NCI-H2196 (cell line): ENCODE measurements around the gene VKORC1.

Experiments used
- DNase-seq: peaks from one replicate; lab custom pipeline; 2025; ENCODE audit not compliant: unreplicated experiment; lab: John Stamatoyannopoulos, UW

Gene VKORC1

DNA sequence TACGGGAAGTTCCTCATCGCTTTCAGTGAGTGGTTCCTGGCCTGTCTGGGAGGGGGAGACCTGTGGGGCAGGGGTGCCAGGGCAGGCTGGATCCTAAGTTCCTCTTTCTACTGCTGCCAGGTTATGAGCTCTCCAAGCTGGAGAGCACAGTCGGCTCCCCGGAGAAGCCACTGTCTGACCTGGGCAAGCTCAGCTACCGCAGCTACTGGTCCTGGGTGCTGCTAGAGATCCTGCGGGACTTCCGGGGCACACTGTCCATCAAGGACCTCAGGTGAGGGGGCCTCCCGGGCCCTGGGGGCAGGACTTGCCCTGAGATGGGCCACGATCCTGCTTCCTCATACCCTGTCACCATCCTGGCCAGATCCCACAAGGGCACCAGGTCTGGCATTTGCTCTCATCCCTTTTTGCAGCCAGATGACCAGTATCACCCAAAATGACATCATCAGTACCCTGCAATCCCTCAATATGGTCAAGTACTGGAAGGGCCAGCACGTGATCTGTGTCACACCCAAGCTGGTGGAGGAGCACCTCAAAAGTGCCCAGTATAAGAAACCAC, 35.8 kb upstream of the VKORC1 start:
- peak; percentile 28 for DNase-seq

DNA sequence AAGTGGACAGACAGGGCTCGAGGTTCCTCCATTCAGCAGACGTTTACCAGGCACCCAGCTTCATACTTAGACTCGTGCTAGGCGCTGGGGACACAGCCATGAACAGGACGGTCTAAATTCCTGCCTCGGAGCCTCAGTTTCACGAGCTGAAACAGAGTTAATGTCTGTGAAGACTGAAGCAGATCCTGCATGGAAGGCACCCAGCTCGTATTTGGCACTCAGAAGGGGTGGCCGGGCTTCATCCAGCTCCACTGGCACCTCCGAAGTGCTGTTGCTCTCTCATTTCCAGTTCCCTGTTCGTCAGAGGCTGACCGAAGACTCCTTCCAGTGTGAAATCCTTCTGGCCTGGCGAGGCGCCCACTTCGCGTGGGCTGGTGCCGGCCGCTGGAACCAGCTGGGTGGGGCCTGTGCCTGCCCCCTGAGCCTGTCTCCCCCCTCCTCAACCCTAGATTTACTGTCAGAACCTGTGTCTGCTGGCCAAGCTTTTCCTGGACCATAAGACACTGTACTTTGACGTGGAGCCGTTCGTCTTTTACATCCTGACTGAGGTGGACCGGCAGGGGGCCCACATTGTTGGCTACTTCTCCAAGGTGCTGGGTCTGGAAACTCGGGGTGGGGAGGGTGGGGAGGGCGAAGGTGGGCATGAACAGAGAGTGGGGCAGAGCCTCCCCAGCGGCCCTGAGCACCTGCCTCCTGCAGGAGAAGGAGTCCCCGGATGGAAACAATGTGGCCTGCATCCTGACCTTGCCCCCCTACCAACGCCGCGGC, 35.2 kb upstream of the VKORC1 start:
- no peak for DNase-seq

DNA sequence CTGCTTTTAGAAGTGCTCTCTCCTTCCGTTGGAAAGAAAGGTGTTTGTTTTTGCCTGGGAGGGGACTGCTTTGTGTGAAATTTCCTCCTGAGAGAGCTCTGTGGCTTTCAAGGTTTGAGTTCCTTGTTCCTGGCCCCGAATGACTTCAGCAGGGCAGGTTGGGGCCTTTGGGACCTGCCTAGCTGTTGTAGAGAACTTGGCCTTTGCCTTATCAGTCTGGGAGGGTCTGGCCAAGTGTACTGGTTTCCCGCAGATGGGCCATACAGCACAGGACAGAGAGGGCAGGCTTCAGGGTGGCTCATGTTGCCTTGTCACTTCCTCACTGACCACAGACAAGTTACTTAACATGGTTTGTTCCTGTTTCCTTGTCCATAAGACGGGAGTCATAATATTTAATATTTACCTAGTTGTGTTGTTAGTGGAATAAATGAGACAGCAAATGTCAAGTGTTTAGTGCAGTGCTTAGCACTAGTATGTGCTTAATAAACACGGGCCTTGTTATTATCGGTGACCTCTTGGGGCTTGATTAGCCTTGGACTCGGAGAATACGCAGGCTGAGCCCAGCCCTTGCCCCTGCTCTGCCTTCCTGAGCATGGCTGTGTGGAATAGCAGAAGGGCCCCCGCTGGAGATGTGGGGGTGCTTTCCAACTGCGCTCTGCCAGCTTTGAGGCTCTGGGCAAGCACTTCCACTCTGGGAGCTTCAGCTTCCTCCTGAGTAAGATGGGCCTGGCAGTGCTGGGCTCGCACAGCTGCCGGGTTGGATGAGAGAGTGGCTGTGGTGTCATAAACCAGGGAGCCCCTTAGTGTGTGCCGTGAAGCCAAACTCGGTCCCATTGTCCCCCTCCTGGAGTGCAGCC, 34.3 kb upstream of the VKORC1 start:
- DNase-seq, result no peak

- DNase-seq, result peak; percentile 13
Observed at GRCh38 chr16:31127182-31127581, 32.6 kb upstream of the VKORC1 start.

DNA sequence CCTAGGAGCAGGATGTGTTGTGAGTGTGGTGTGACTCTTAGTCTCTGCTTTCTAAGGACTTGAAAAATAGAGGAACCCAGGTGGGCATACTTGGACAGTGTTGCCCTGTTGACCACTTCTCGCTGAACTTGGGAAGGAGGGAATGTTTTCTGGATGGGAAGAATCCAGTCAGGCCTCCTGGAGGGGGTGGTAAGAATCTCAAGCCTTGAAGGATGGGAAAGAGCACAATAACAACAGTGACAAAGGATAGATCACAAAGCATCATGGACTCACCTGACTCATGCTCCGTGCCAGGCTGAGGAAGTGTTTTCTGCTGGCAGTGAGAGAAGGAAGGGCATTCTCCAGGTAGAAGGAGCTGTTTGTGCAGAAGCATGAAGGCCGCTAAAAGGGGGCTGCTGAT, 31.2 kb upstream of the VKORC1 start:
- no peak for DNase-seq

DNA sequence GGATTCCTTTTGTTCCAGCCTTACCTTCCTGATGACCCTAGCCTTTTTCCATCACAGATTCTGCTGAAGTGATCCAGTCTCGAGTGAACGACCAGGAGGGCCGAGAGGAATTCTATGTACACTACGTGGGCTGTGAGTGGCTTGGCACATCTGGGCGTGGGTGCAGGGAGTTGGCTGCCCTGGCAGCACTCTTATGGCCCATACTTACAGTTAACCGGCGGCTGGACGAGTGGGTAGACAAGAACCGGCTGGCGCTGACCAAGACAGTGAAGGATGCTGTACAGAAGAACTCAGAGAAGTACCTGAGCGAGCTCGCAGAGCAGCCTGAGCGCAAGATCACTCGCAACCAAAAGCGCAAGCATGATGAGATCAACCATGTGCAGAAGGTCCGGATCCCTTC, 25.5 kb upstream of the VKORC1 start:
- no peak for DNase-seq

DNA sequence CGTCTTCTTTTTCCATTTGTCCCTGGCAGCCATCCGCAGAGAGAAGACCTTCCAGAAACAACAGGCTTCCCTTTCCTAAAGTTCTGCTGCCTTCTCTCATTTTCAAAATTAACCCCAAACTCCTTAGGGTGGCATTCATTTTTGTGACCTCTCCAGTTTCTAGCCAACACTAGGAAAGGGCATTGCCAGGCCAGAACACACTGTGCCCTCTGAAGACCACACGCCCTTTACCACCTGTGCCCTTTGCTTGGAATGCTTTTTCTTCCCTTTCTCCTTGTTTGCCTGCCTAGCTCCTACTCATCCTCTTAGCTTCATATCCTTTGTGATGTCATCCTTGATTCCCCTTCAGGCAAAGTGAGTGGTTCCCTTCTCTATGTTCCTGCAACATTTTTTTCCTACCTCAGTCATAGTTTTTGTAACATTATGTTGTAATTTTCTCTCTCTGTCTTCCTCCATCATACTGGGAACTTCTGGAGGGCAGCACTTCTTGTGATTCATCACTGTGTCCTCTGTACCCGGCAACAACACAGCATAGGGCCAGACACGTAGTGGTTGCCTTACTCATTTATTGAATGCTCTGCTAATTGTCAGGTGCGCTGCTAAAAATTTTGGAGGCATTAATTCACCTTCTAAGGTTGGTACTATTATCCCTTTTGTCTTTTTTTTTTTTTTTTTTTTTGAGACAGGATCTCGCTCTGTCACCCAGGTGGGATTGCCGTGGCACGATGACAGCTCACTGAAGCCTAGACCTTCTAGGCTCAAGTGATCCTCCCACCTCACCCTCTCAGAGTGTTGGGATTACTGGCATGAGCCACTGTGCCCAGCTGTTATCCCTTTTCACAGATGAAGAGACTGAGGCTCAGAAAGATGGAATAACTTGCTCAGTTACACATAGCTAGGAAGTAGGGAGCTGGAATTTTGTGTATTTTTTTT, 23.9 kb upstream of the VKORC1 start:
- no peak for DNase-seq

GRCh38 chr16:31117384-31118222, 23.0 kb upstream of the VKORC1 start, which contains the start of gene KAT8:
Gene KAT8 (plus strand): TSS chr16:31117664. CDS start chr16:31117682, 18 bp downstream.
- DNase-seq, result peak; percentile 98

DNA sequence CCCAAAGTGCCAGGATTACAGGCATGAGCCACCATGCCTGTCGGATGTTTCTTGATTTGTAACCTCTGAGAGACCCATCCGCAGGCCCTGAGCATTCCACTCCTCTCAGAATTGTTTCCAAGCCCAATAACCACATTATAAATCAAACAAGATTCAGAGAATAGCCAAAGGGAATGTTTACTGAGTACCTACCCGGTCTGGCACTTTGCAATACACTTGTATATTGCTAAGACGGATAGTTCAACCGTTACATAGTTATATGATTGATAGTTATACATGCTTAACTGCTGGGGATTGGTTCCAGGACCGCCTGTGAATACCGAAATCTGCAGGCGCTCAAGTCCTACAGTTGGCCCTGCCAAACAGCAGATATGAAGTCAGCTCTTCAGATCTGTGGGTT, 19.9 kb upstream of the VKORC1 start:
- DNase-seq, result no peak

GRCh38 chr16:31113121-31114120, 18.8 kb upstream of the VKORC1 start:
- DNase-seq, result no peak

- no peak for DNase-seq
Observed at GRCh38 chr16:31112711-31113110, 18.1 kb upstream of the VKORC1 start.

DNA sequence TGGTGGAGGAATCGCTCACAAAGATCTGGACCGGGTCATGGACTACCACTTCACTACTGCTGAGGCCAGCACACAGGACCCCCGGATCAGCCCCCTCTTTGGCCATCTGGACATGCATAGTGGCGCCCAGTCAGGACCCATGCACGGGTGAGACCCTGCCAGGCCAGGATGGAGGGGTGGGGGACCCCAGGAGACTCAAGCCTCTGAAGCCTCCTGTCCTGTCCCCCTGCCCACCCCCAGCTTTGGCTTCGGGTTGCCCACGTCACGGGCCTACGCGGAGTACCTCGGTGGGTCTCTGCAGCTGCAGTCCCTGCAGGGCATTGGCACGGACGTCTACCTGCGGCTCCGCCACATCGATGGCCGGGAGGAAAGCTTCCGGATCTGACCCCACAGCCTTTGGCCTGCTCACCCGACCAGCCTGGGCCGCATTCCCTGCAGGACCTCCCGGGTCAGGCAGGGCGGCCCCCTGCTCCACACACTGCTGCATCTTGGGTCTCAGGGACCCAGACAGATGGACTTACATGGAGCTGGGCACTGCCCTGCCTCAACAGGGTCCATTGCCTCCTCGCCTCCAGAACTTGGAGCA, 17.4 kb upstream of the VKORC1 start:
- DNase-seq, result no peak

DNA sequence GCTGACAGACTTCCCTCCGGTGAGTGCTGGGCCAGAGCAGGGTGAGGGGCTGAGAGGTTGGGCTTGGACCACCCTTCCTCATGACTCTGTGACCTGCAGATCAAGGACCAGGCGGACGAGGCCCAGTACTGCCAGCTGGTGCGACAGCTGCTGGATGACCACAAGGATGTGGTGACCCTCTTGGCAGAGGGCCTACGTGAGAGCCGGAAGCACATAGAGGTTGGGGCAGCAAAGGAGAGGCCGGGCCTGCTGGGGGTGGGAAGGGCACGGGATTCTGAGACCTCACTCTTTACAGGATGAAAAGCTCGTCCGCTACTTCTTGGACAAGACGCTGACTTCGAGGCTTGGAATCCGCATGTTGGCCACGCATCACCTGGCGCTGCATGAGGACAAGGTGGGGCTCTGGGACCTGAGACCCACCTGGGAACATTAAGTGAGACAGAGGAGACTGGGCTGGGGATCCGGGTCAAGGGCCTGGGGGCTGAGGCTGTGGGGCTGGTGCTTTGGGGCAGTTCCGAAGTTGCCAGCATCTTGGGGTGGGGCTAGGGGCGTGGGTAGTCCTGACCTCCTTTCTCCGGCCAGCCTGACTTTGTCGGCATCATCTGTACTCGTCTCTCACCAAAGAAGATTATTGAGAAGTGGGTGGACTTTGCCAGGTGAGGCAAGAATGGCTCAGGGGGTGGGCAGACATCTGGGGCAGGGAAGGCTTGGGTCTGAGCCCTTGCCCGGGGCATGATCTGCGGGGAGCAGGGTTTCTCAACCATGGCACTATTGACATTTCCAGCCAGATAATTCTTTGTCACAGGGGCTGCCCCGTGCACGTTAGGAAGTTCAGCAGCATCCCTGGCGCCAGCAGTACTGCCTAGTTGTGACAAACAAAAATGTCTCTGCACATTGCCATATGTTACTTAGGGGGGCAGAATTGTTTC, 15.8 kb upstream of the VKORC1 start:
- no peak for DNase-seq

GRCh38 chr16:31109622-31110021, 15.0 kb upstream of the VKORC1 start:
- no peak for DNase-seq

DNA sequence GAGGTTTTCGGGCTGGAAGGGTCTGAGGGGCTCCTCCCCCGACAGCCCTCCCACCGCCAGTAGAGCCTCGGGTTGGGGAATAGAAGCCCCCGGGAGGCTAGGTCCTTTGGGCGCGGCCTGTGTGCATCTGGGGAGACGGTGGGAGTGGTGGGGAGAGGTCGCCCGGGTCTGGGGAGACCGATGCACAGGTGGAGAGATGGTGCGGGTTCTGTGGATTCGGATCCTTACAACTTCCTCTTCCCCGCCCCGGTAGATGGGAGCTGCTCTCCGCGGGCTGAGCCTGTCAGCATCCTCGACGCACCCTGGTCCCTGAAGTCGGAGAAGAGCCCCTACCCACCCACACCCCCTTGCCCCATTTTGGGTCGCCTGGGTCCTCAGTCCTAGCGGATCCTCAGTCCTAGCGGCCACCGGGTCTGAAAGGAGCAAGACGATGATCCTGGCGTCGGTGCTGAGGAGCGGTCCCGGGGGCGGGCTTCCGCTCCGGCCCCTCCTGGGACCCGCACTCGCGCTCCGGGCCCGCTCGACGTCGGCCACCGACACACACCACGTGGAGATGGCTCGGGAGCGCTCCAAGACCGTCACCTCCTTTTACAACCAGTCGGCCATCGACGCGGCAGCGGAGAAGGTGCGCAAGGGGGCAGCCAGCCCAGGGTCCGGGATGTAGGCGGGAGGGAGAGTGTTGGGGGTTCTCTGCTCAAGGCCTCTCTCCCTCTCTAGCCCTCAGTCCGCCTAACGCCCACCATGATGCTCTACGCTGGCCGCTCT, 14.4 kb upstream of the VKORC1 start:
- DNase-seq, result no peak

GRCh38 chr16:31108035-31108793, 13.6 kb upstream of the VKORC1 start, which contains the start of gene BCKDK:
Gene BCKDK (plus strand): TSS chr16:31108386. CDS start chr16:31109224, 838 bp downstream.
- peak; percentile 65 for DNase-seq
